Naive thymus-derived CD8-positive, alpha-beta T cell (primary cell): Measurements from ENCODE around the gene LMO1. TPM values are rescaled to one million over a fixed set of nuclear protein-coding genes. Genes with fewer than 3 reads are reported as not detected.

ENCODE experiments used
- ATAC-seq, 2 donors: fragments of 150-1000 bp; cut with Tn5 transposase in 1 of 2; sonication (Bioruptor Pico), chemical (Tn5 transposase) in 1 of 2; 1 replicate in 1 of 2; 2 replicates in 1 of 2; pipeline ENCODE4 v1.10.0; 2021; ENCODE audit warnings: mild to moderate bottlenecking in 2 of 2, moderate library complexity in 2 of 2
- POLR2A ChIA-PET: fragments of 350-600 bp; sonication (Branson Sonifier 250); formaldehyde crosslinking; loops from one replicate; lab custom pipeline; 2021; ENCODE audit warnings: antibody characterized with exemption; lab: Charles Lee
- DNase-seq, 10 donors: peaks; one replicate each; pipeline versions ENCODE4 v3.0.0 to v3.0.0-alpha.2; 2020 to 2022
- H3K27ac Mint-ChIP-seq, 10 donors: one replicate each; pipeline ENCODE4 v1.8.0; 2020 to 2022; ENCODE audit warnings: mild to moderate bottlenecking in 10 of 10, mixed read lengths in 10 of 10, moderate library complexity in 4 of 10, inconsistent platforms in 1 of 10
- H3K27me3 Mint-ChIP-seq, 5 donors: one replicate each; pipeline ENCODE4 v1.8.0; 2021 to 2022; ENCODE audit warnings: mixed read lengths in 5 of 5
- H3K36me3 Mint-ChIP-seq, 3 donors: one replicate each; pipeline ENCODE4 v1.8.0; 2020 to 2022; ENCODE audit warnings: mixed read lengths in 3 of 3, mild to moderate bottlenecking in 2 of 3, inconsistent platforms in 1 of 3
- H3K4me1 Mint-ChIP-seq, 4 donors: one replicate each; pipeline ENCODE4 v1.8.0; 2021 to 2022; ENCODE audit warnings: mixed read lengths in 4 of 4
- H3K4me3 Mint-ChIP-seq, 10 donors: one replicate each; pipeline ENCODE4 v1.8.0; 2020 to 2022; ENCODE audit warnings: mild to moderate bottlenecking in 10 of 10, mixed read lengths in 10 of 10, moderate library complexity in 6 of 10, inconsistent platforms in 1 of 10
- H3K9me3 Mint-ChIP-seq, 9 donors: one replicate each; pipeline ENCODE4 v1.8.0; 2020 to 2022; ENCODE audit warnings: mixed read lengths in 9 of 9, mild to moderate bottlenecking in 3 of 9, inconsistent platforms in 1 of 9, moderate library complexity in 1 of 9
- polyA plus RNA-seq, 3 donors: library from polyadenylated mRNA; unstranded; fragments of 300-500 nt; fragmentation: Illumina TruSeq; gene quantifications; one replicate each; pipeline ENCODE4 v1.2.3, GENCODE V29; 2021
- total RNA-seq, 8 experiments: library from RNA in 2 of 8; stranded (reverse) in 2 of 8; gene quantifications; one replicate each; pipeline ENCODE4 v1.2.3 and lab custom pipeline; 2021 to 2026

LMO1 gene
- total and polyA plus RNA-seq, 5 experiments from 2014 or later: not detected

DNA sequence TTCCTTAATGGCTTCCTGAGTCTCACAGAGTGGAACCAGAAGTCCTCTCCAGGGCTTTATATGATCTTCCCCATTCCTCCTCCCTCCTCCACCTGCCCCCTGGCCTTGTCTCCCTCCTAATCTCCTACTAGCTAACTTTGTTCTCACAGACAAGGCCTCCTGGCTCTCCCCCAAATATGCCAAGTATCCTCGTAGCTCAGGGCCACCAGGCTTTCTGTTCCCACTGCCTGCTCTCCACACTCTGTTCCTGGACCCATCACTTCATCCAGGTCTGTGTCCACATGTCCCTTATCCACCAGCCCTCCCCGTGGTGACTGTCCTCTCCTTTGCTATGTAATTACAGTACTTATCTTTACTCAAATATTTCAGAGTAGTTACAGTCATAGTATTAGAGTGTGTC is 23.2 kb upstream of the LMO1 start:
- POLR2A ChIA-PET: no interaction called here
- DNase-seq (no peak), ATAC-seq (no peak)
- Mint-ChIP-seq H3K4me1 (peaks cover 0 to 2% (median 0%) of the 10 kb centered on the region in 4 donors), H3K36me3 (no peaks in the 10 kb centered on the region), H3K4me3 (no peak overlapping the region), H3K9me3 (no peaks in the 10 kb centered on the region), H3K27me3 (peaks cover 6 to 19% (median 8%) of the 10 kb centered on the region in 5 donors), H3K27ac (no peak overlapping the region)

DNA sequence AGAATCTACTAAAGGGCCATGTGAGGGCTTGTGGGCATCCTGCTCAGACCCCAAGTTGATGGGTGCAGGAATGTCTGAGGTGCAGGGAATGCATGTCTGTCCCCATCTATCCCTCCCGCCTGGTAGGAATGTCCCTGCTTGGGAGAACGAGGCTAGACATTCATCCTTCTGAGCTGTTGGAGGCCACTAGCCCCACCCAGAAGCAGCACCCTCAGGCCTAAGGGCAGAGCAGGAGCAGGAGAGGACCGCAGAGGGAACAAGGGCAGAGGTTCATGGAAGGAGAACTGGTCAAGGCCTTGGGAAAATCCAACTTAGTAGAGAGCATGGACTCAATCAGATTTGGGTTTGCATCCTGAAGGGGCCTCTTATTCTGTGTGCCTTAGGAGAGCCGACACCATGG is 22.1 kb upstream of the LMO1 start:
- DNase-seq (no peak), ATAC-seq (no peak)
- peaks cover 0 to 2% (median 0%) of the 10 kb centered on the region in 4 donors for H3K4me1 Mint-ChIP-seq
- H3K4me3 Mint-ChIP-seq: no peak overlapping the region
- H3K27me3 Mint-ChIP-seq: peaks cover 6 to 19% (median 8%) of the 10 kb centered on the region in 5 donors
- no peaks in the 10 kb centered on the region for H3K9me3 Mint-ChIP-seq
- no peak overlapping the region for H3K27ac Mint-ChIP-seq
- POLR2A ChIA-PET: no interaction called here
- H3K36me3 Mint-ChIP-seq: no peaks in the 10 kb centered on the region

- H3K9me3 Mint-ChIP-seq: no peaks in the 10 kb centered on the region
- no peaks in the 10 kb centered on the region for H3K36me3 Mint-ChIP-seq
- POLR2A ChIA-PET: no interaction called here
Measured at GRCh38 chr11:8285228-8285627, 21.6 kb upstream of the LMO1 start.

DNA sequence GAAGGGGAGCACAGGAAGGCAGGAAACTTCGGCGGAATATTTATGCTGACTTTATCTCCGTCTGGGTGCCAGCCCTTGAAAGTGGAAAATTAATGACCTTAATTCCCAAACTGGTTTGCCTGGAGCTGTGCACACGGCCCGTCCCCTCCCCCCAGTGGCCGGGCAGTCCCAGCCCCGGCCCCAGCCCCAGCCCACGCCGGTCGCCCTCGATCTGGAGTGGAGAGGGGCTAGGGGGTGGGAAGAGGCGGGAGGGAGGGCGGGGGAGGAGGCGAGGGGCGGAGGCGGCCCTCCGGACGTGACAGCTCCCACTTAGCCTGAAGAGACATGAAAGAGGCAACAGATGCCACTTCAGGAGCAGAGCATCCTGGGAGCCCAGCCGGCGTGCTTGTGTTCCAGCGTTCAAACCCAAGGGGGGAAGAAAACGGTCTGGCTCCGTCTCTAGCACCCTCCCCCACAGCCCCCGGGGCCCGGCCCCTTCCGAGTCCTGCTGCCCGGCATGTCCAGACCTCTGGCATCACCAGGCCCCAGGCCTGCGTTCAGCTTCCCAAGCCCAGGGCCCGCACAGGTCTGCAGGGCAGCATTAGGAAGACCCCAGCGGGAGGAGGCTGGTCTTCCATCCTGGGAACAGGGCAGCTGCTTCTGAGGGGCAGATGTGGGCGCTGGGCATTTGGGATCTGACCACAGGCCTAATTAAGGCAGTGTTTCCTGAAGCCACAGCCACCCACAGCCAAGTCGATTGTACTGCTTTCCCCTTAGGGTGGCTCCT is 20.0 kb upstream of the LMO1 start:
- ATAC-seq (no peak), DNase-seq (peak in 1 of 10 donors; percentile 7)
- Mint-ChIP-seq H3K4me3 (no peak overlapping the region), H3K36me3 (no peaks in the 10 kb centered on the region), H3K27ac (no peak overlapping the region), H3K9me3 (no peaks in the 10 kb centered on the region), H3K4me1 (peaks cover 0 to 2% (median 0%) of the 10 kb centered on the region in 4 donors), H3K27me3 (peaks cover 6 to 25% (median 10%) of the 10 kb centered on the region in 5 donors)
- POLR2A ChIA-PET: no interaction called here

More at GRCh38 chr11:8285228-8285627, 21.6 kb upstream of the LMO1 start:
- H3K4me1 Mint-ChIP-seq: peaks cover 0 to 2% (median 0%) of the 10 kb centered on the region in 4 donors
- no peak overlapping the region for H3K27ac Mint-ChIP-seq
- peaks cover 6 to 23% (median 9%) of the 10 kb centered on the region in 5 donors for H3K27me3 Mint-ChIP-seq
- H3K4me3 Mint-ChIP-seq: no peak overlapping the region
- DNase-seq: no peak
- no peak for ATAC-seq

DNA sequence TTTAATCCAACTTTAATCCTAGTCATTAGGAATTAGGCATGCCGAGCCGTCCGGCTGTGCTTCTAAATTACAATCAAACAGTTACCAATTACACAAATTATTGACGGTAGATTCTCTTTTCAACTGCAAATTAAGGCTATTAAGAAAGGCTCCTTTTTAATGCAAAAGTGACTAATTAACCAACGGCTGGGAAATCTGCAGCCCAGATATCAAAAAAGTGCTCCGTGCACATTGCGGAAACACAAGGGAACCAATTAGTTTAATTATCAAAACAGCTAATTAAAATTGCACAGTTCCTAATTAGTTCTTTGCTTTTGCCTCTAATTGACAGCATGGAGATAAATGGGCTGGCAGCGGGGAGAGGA is 19.4 kb upstream of the LMO1 start:
- no peak overlapping the region for H3K4me3 Mint-ChIP-seq
- H3K36me3 Mint-ChIP-seq: no peaks in the 10 kb centered on the region
- H3K9me3 Mint-ChIP-seq: no peaks in the 10 kb centered on the region
- no peaks in the 10 kb centered on the region for H3K4me1 Mint-ChIP-seq
- H3K27ac Mint-ChIP-seq: no peak overlapping the region
- DNase-seq: no peak
- ATAC-seq: no peak
- POLR2A ChIA-PET: no interaction called here
- H3K27me3 Mint-ChIP-seq: peaks cover 6 to 21% (median 10%) of the 10 kb centered on the region in 5 donors

GRCh38 chr11:8282631-8283030 is 19.0 kb upstream of the LMO1 start:
- POLR2A ChIA-PET: no interaction called here
- no peak for ATAC-seq

DNA sequence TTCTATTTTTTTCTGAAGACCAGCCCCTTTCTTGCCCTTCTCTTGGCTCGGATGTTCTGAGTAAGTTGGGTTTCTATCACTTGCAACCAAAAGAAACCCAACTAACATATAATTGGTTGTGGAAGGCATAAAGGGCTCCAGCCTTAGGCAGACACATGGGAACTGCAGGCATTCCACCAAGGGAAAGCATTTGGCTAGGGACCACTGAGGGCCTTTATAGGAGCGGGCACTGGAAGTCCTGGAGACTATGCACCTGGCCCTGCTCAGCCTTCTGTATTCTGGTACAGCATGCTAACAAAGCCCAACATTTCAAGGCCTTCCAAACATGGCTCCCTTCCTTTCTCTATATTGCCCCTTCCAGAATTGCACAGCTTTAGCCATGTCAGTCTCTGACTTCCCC is 17.6 kb upstream of the LMO1 start:
- H3K4me1 Mint-ChIP-seq: no peaks in the 10 kb centered on the region
- H3K4me3 Mint-ChIP-seq: no peak overlapping the region
- H3K9me3 Mint-ChIP-seq: no peaks in the 10 kb centered on the region
- DNase-seq: no peak
- peaks cover 8 to 21% (median 12%) of the 10 kb centered on the region in 5 donors for H3K27me3 Mint-ChIP-seq
- H3K27ac Mint-ChIP-seq: no peak overlapping the region
- POLR2A ChIA-PET: no interaction called here
- ATAC-seq: no peak
- H3K36me3 Mint-ChIP-seq: no peaks in the 10 kb centered on the region

More at GRCh38 chr11:8282631-8283030, 19.0 kb upstream of the LMO1 start:
- DNase-seq: peak in 1 of 10 donors; percentile 2
- H3K9me3 Mint-ChIP-seq: no peaks in the 10 kb centered on the region
- H3K36me3 Mint-ChIP-seq: no peaks in the 10 kb centered on the region
- H3K27ac Mint-ChIP-seq: no peak overlapping the region
- no peaks in the 10 kb centered on the region for H3K4me1 Mint-ChIP-seq
- H3K4me3 Mint-ChIP-seq: no peak overlapping the region
- peaks cover 6 to 21% (median 10%) of the 10 kb centered on the region in 5 donors for H3K27me3 Mint-ChIP-seq

DNA sequence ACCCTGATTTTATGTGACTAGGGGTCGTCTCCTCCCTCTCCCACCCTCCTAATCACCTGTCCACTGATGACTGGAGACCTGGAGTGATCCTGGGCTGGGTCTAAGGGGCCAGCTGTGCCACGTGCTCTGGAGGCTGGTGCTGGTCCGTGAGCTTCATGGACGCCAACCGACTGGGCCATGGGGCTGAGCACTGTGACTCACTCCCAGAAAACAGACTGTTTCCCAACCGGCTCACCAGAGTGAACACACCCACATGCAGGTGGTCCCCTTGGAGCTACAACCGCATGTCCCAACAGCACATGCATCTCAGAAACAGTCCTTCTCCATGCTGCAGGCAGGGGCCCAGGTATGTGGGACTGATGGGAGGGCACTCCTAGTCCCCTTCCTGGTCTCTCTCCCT is 14.0 kb upstream of the LMO1 start:
- no peak for DNase-seq
- H3K9me3 Mint-ChIP-seq: peaks cover 0 to 2% (median 0%) of the 10 kb centered on the region in 9 donors
- H3K4me3 Mint-ChIP-seq: no peak overlapping the region
- POLR2A ChIA-PET: no interaction called here
- H3K4me1 Mint-ChIP-seq: no peaks in the 10 kb centered on the region
- peaks cover 0 to 11% (median 5%) of the 10 kb centered on the region in 5 donors for H3K27me3 Mint-ChIP-seq
- H3K27ac Mint-ChIP-seq: no peak overlapping the region
- H3K36me3 Mint-ChIP-seq: no peaks in the 10 kb centered on the region
- ATAC-seq: no peak

DNA sequence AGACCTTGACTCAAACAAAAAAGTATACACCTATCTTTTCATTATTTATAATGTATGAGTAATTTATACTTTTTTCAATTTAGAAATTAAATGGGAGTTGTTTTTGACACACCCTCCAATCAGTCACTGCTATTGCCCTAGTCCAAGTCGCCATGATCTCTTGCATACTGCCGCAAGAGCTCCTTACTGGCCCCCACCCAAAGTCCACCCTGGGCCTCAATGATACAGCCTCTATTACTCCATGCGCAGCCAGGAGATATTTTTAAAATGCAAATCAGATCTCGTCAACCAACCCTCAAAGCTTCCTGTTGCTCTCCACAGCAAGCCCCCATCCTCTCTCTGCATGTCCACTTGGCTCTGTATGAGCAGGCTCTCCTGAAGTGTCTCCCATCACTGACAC is 12.8 kb upstream of the LMO1 start:
- no peaks in the 10 kb centered on the region for H3K4me1 Mint-ChIP-seq
- H3K27me3 Mint-ChIP-seq: peaks cover 2 to 17% (median 8%) of the 10 kb centered on the region in 5 donors
- POLR2A ChIA-PET: no interaction called here
- no peak overlapping the region for H3K4me3 Mint-ChIP-seq
- DNase-seq (no peak), ATAC-seq (no peak)
- H3K27ac Mint-ChIP-seq: no peak overlapping the region
- H3K9me3 Mint-ChIP-seq: peaks cover 0 to 2% (median 0%) of the 10 kb centered on the region in 9 donors
- no peaks in the 10 kb centered on the region for H3K36me3 Mint-ChIP-seq

- Mint-ChIP-seq H3K36me3 (no peaks in the 10 kb centered on the region), H3K4me1 (peaks cover 0 to 6% (median 1%) of the 10 kb centered on the region in 4 donors), H3K27ac (no peak overlapping the region), H3K9me3 (peaks cover 0 to 2% (median 0%) of the 10 kb centered on the region in 9 donors), H3K4me3 (no peak overlapping the region), H3K27me3 (peaks cover 28 to 39% (median 31%) of the 10 kb centered on the region in 5 donors)
- ATAC-seq: no peak
- POLR2A ChIA-PET: no interaction called here
- no peak for DNase-seq
Measured at GRCh38 chr11:8273287-8273686, 9.6 kb upstream of the LMO1 start.

DNA sequence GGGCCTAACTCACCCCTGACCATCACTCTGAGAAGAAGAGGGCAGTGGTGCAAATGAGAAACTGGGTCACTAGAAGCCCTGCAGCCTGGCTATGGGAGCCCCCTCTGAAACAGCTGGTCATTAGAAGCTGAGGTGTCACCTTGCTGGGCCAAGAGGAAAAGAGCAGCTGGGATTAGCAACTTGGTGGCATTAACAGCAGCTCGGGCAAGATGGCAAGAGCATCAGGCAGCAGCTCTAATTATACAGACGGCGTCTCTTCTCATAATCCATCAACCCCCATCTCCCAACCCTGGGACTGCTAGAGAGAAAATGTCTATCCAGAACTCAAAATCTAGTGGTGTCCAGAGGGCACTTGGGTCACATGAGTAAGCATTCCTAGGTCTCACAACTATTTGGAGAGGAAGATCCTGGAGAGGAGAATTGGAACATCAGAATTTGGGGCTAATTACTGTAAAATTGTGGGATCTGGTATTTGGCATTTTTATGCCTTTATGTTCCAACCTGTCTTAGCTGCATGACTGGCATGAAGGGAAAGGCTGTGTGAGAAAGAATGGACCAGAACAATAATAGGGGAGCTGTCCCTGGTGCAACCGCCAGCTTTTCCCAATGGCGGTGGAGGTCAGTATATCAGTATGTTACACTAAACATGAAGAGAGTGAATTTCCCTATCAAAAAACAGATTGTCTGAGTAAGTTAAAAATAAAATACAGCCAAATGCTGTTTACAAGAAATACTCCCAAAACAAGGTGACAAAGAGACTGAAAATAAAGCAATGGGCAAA is 7.6 kb upstream of the LMO1 start:
- POLR2A ChIA-PET: no interaction called here
- peaks cover 0 to 6% (median 1%) of the 10 kb centered on the region in 4 donors for H3K4me1 Mint-ChIP-seq
- no peak overlapping the region for H3K27ac Mint-ChIP-seq
- no peak overlapping the region for H3K4me3 Mint-ChIP-seq
- ATAC-seq (no peak), DNase-seq (no peak)
- H3K9me3 Mint-ChIP-seq: peaks cover 0 to 2% (median 0%) of the 10 kb centered on the region in 9 donors
- no peaks in the 10 kb centered on the region for H3K36me3 Mint-ChIP-seq
- peaks cover 33 to 51% (median 43%) of the 10 kb centered on the region in 5 donors for H3K27me3 Mint-ChIP-seq

DNA sequence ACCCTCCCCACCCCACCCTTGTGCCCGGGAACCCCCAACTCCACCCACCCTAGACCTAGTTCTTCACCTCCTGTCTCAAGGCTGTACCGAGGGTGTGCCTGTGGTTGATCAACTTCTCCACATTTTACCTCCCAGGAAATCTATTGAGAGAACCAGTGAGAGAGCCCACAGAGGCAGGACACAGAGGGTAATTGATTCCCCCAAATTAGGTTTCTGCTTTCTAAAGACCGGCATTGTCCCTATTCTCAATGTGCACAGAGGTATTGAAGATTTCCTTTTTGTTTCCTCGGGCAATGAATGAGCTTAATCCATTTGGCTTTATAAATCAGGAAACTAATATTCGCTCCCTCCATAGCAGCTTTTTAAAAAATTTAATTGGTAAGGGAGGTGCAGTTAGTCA is 6.0 kb upstream of the LMO1 start:
- no peaks in the 10 kb centered on the region for H3K36me3 Mint-ChIP-seq
- H3K4me1 Mint-ChIP-seq: peaks cover 0 to 6% (median 1%) of the 10 kb centered on the region in 4 donors
- DNase-seq (no peak), ATAC-seq (no peak)
- POLR2A ChIA-PET: no interaction called here
- H3K27ac Mint-ChIP-seq: peak overlapping the region in 1 of 10 donors; percentile 34
- H3K27me3 Mint-ChIP-seq: peaks cover 36 to 68% (median 50%) of the 10 kb centered on the region in 5 donors
- peak overlapping the region in 4 of 10 donors; percentile 7 to 48 (median 35) for H3K4me3 Mint-ChIP-seq
- H3K9me3 Mint-ChIP-seq: no peaks in the 10 kb centered on the region
